Upper lobe of right lung (tissue), 1 donor: ENCODE results near the gene FCHSD1. TPM values are rescaled to one million over a fixed set of nuclear protein-coding genes. Genes with fewer than 3 reads are reported as not detected.
A peak's percentile ranks its signal among the peaks of the same experiment; 100 is the strongest.

Experiments
- ATAC-seq: fragments of 200-7000 bp; cut with Tn5 transposase; one replicate; pipeline ENCODE4 v1.9.1; 2020; ENCODE audit warnings: mild to moderate bottlenecking, moderate library complexity
- DNase-seq: peaks from one replicate; pipeline ENCODE4 v3.0.0-alpha.2; 2020
- H3K27ac ChIP-seq: fragments of 200-600 bp; one replicate; pipeline ENCODE4 v1.8.0; 2022
- H3K27me3 ChIP-seq: fragments of 200-600 bp; one replicate; pipeline ENCODE4 v1.8.0; 2022; ENCODE audit warnings: mild to moderate bottlenecking
- H3K36me3 ChIP-seq: fragments of 200-600 bp; one replicate; pipeline ENCODE4 v1.8.0; 2022
- H3K4me1 ChIP-seq: fragments of 200-600 bp; one replicate; pipeline ENCODE4 v1.8.0; 2022
- H3K4me3 ChIP-seq: fragments of 200-600 bp; one replicate; pipeline ENCODE4 v1.8.0; 2022; ENCODE audit warnings: mild to moderate bottlenecking
- H3K9me3 ChIP-seq: fragments of 200-600 bp; one replicate; pipeline ENCODE4 v1.8.0; 2022
- intact Hi-C: fragments of 100-400 bp; cut with DNase I; formaldehyde crosslinking; loops from one replicate; pipeline ENCODE4 v1.11.0; 2022
- total RNA-seq: library from RNA; stranded (reverse); fragmentation: NEBNext Ultra II Directional; extraction: Animal tissue kit (Norgen Biotek cat#: 25700); gene quantifications from one replicate; pipeline ENCODE4 v1.2.1, GENCODE V29; 2021
- TF ChIP-seq, protein P1 (sequence below): fragments of 200-600 bp; IDR thresholded peaks from one replicate; pipeline ENCODE4 v1.8.0; 2022; ENCODE audit warnings: antibody characterized with exemption
- donor health status: DM: no; HTN: yes; CAD: no; lungs with severe emphysema.

Gene FCHSD1
- total RNA-seq, 1 donor from 2014 or later: 13.6 TPM

DNA sequence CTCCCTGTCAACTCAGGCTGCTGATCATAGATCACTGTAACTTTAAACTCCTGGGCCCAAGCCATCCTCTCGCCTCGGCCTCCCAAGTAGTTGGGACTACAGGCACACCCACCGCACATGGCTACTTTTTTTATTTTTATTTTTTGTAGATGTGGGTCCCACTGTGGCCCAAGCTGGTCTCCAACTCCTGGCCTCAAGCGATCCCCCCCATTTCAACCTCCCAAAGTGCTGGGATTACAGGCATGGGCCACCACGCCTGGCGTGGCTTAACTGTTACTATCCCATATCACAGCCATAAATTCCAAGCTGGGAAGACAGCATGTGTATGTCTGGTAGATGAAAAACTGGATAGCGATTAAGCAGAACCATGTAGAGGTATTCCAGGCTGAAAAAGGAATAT, 15.6 kb downstream of the FCHSD1 start:
- H3K4me3 ChIP-seq: peak overlapping the region; percentile 70
- H3K27ac ChIP-seq: no peak overlapping the region
- peaks cover 20% of the 10 kb centered on the region for H3K4me1 ChIP-seq
- H3K9me3 ChIP-seq: no peaks in the 10 kb centered on the region
- no peaks in the 10 kb centered on the region for H3K27me3 ChIP-seq
- no peaks in the 10 kb centered on the region for H3K36me3 ChIP-seq
- no peak for DNase-seq
- intact Hi-C loops: no loop called here
- no peak for ATAC-seq
- TF ChIP-seq, protein P1, sequence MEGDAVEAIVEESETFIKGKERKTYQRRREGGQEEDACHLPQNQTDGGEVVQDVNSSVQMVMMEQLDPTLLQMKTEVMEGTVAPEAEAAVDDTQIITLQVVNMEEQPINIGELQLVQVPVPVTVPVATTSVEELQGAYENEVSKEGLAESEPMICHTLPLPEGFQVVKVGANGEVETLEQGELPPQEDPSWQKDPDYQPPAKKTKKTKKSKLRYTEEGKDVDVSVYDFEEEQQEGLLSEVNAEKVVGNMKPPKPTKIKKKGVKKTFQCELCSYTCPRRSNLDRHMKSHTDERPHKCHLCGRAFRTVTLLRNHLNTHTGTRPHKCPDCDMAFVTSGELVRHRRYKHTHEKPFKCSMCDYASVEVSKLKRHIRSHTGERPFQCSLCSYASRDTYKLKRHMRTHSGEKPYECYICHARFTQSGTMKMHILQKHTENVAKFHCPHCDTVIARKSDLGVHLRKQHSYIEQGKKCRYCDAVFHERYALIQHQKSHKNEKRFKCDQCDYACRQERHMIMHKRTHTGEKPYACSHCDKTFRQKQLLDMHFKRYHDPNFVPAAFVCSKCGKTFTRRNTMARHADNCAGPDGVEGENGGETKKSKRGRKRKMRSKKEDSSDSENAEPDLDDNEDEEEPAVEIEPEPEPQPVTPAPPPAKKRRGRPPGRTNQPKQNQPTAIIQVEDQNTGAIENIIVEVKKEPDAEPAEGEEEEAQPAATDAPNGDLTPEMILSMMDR: no peak

DNA sequence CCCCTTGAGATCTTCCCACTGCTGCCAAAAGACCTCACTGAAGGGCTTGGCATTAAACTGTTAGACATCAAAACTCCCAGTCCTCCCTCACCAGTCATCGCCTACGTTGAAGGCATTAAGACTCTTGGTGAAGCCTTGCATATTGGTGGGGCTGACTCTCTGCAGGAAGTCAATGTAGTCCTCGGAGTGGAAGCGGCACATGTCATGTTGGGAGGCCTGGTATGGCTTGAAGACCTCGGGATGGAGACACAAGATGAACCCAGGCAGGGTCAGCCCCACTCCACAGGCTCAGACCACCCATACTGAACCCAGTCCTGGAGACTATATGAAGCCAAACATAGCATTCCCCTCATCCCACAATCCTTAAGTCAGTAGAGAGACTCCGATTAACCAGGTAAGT, 16.5 kb downstream of the FCHSD1 start:
- H3K9me3 ChIP-seq: no peaks in the 10 kb centered on the region
- H3K36me3 ChIP-seq: peaks cover 8% of the 10 kb centered on the region
- ATAC-seq (no peak), DNase-seq (no peak)
- H3K4me3 ChIP-seq: no peak overlapping the region
- no peaks in the 10 kb centered on the region for H3K27me3 ChIP-seq
- H3K4me1 ChIP-seq: peaks cover 20% of the 10 kb centered on the region
- H3K27ac ChIP-seq: no peak overlapping the region
- TF ChIP-seq, protein P1: no peak
- intact Hi-C loops: no loop called here

- Histone ChIP-seq H3K9me3 (no peaks in the 10 kb centered on the region), H3K4me1 (peaks cover 20% of the 10 kb centered on the region), H3K36me3 (peaks cover 15% of the 10 kb centered on the region), H3K27ac (no peak overlapping the region), H3K27me3 (no peaks in the 10 kb centered on the region), H3K4me3 (no peak overlapping the region)
- intact Hi-C loops: no loop called here
- no peak for DNase-seq
- no peak for ATAC-seq
- TF ChIP-seq, protein P1: no peak
These were observed 17.2 kb downstream of the FCHSD1 start for GRCh38 chr5:141633871-141634561.

DNA sequence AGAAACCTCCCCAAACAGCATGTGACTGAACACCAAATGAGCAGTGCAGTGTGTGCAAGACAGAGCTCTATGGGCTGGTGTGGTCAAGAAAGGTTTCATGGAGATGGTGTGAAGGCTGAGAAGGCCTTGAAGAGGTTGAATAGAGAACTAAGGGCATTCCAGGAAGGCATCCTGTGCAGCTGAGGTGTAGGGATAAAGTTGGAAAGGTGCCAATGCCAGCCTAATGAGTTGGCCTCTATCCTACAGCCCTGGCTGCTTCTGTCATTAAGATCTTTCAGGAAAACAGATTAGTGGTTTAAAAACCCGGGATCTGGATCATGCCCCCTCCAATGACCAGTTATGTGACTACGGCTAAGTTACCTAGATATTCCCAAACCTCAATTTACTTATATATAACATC, 18.6 kb downstream of the FCHSD1 start:
- Histone ChIP-seq H3K36me3 (peaks cover 29% of the 10 kb centered on the region), H3K27me3 (no peaks in the 10 kb centered on the region), H3K4me1 (peaks cover 16% of the 10 kb centered on the region), H3K9me3 (no peaks in the 10 kb centered on the region), H3K27ac (no peak overlapping the region), H3K4me3 (no peak overlapping the region)
- TF ChIP-seq, protein P1: no peak
- DNase-seq (no peak), ATAC-seq (no peak)
- intact Hi-C loops: no loop called here

GRCh38 chr5:141630570-141631140, 20.6 kb downstream of the FCHSD1 start:
- H3K27ac ChIP-seq: no peak overlapping the region
- no peak for ATAC-seq
- TF ChIP-seq, protein P1: no peak
- intact Hi-C loops: no loop called here
- H3K4me1 ChIP-seq: peaks cover 8% of the 10 kb centered on the region
- H3K4me3 ChIP-seq: no peak overlapping the region
- DNase-seq: peak; percentile 18
- no peaks in the 10 kb centered on the region for H3K27me3 ChIP-seq
- H3K36me3 ChIP-seq: peaks cover 49% of the 10 kb centered on the region
- no peaks in the 10 kb centered on the region for H3K9me3 ChIP-seq
